ENCODE results near the gene TRPC4.

DNA sequence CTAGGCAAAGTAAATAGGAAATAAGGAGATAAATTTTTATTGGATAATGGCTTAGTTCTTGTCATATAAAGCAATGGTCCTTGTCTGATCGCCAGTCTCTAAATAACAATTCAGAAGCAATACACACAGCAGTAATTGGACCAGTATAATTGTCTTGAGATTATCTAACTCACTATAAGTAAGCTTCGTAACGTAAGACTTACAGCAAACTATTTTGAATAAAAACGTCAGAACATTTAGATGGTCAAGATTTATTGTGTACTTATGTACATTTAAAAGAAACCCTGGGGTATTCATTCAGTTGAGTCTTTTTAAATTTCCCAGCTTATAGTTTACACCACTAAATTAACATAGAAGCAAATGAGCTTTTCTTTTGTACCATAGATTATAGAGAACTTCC, 20.2 kb upstream of the TRPC4 start:
- TF ChIP-seq, protein P1, sequence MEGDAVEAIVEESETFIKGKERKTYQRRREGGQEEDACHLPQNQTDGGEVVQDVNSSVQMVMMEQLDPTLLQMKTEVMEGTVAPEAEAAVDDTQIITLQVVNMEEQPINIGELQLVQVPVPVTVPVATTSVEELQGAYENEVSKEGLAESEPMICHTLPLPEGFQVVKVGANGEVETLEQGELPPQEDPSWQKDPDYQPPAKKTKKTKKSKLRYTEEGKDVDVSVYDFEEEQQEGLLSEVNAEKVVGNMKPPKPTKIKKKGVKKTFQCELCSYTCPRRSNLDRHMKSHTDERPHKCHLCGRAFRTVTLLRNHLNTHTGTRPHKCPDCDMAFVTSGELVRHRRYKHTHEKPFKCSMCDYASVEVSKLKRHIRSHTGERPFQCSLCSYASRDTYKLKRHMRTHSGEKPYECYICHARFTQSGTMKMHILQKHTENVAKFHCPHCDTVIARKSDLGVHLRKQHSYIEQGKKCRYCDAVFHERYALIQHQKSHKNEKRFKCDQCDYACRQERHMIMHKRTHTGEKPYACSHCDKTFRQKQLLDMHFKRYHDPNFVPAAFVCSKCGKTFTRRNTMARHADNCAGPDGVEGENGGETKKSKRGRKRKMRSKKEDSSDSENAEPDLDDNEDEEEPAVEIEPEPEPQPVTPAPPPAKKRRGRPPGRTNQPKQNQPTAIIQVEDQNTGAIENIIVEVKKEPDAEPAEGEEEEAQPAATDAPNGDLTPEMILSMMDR (conservative IDR thresholded peaks at IDR 0.05; ENCODE audit: low read length): no peak
- TF ChIP-seq EZH2phosphoT487 (IDR thresholded peaks at IDR 0.05; ENCODE audit: borderline replicate concordance): no peak
